HG02588 (cell line): ENCODE data around the gene PSME3IP1.
"Not testable (repeated sequence)": the region's sequence is repeated elsewhere in the genome, so short reads cannot be mapped to it uniquely, and the experiment has no call there.

Experiments used
- ATAC-seq: cut with Tn5 transposase; IDR thresholded peaks from one replicate; pipeline ENCODE4 v1.9.1; 2021; ENCODE audit warnings: mild to moderate bottlenecking, moderate library complexity; ENCODE audit not compliant: unreplicated experiment

Gene PSME3IP1

DNA sequence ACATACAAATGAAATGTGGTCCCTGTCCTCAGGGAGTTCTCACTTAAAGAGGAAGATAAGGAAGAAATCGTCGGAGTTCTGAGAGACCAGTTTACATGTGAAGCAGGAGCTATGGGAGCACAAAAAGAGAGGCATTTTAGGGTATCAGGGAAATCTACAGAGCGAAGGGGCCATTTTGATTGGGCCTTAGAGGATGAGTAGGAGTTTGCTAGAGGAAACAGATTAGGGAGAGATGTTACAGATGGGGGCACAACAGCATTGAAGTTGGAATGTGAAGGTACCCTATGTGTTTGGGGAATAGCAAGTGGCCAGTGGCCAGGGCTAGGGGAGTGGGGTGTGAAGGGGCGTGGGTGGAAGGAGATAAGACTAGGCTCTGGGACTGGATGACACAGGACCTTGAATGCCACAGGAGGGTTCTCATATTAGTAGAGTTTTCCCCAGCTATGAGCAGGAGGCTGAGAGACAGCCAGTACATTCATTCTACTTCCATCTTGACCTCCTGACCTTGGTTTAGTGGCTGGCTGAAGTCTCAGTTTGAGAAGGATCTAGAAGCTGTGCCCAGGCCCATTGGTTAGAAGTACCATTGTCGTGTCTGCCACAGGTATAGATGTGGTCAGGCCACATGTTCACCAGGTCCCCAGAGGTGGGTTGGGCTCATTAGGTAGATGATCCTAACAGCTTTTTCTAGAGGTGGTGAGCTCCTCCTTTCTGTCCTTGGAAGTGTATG is 58.6 kb downstream of the PSME3IP1 start:
- no peak for ATAC-seq

DNA sequence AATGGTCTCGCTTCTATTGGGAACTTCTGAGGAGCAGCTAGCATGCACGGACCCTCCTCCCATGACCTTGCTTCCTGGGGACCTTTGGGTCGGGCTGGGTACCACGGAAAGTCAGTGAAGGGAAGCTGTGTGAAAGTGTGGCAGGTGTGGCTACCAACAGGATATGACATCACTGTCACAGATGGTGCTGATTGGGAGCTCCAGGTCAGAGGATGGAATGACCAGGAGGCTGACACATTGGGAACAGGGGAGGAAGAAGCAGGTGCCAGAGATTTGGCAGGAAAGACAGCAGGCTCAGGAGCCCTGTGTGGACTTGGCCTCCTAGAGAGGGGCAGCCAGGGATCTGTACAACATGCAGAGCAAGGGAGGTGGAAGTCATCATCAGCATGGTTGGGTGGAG is 59.4 kb downstream of the PSME3IP1 start:
- ATAC-seq: no peak

GRCh38 chr16:57125969-57126368 is 59.9 kb downstream of the PSME3IP1 start:
- ATAC-seq: no peak

GRCh38 chr16:57125376-57125775 is 60.5 kb downstream of the PSME3IP1 start:
- no peak for ATAC-seq

GRCh38 chr16:57123974-57124674 is 61.7 kb downstream of the PSME3IP1 start:
- no peak for ATAC-seq

DNA sequence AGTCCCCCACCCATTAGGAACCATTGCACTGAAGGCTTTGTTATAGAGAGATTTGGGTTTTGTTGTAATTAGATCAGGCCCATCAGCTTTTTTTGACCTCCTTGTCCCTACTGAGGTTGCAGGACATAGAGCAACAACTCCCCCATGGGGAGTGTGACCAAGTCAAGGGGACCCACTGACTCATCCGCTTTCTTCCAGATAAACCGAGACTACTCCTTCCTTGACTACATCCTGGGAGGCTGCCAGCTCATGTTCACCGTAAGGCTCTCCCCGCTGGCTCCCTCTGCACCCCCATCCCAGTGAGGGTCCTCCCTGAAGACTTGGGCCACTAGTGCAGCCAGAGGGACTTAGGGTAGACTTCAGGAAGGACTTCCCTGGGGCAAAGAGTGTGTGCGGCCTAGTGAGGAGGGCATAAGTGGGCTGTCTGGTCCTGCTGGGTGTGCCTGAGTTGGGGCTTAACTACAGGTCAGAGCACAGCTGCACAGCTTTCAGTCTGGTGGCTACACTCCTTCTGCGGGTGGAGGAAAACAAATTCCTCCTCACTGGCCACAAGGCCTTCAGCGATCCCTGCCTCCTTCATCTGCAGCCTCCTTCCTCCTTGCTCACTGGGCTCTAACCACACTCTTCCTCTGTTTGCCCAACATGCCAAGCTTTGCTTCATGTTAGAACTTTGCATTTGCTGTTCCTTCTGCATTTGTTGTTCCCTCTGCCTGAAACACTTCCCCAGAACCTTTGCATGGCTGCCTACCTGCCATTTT is 62.4 kb downstream of the PSME3IP1 start:
- ATAC-seq: no peak

GRCh38 chr16:57118461-57119084 is 67.3 kb downstream of the PSME3IP1 start:
- no peak for ATAC-seq

- ATAC-seq: no peak
These were observed 70.2 kb downstream of the PSME3IP1 start for GRCh38 chr16:57115514-57116182.

DNA sequence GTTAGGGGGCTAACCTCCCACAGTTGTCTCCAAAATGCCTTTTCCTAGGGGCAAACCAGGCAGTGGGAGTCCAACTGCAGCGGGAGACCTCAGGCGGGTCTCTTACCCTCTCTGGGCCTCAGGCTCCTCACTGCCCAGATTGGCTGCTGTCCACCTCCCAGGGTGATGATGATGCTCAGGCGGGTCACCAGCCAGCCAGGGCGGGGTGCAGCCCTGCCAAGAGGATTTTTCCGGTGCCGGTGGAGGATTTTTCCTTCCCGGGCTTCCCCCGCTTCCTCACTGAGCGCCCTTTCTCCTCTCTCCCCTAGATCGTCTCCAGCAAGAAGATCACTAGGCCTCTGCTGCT is 70.7 kb downstream of the PSME3IP1 start:
- no peak for ATAC-seq

DNA sequence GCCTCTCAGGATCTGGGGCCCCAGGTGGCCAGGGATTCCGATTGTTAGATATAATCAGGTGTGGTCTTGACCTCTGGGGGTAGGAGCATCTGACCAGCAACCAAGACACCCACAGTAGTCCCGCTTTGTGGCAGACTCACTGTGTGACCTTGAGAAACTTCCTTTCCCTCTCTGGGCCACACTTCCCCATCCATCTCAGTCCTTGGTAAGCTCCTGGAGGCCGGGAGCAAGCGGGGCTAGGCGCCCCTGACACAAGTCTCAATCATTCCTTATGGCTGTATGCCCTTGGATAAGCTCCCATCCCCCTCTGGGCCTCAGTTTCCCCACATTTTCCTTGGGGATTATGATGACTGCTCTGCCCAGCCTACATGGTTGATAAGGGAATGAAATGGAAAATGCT is 72.2 kb downstream of the PSME3IP1 start:
- ATAC-seq: no peak

DNA sequence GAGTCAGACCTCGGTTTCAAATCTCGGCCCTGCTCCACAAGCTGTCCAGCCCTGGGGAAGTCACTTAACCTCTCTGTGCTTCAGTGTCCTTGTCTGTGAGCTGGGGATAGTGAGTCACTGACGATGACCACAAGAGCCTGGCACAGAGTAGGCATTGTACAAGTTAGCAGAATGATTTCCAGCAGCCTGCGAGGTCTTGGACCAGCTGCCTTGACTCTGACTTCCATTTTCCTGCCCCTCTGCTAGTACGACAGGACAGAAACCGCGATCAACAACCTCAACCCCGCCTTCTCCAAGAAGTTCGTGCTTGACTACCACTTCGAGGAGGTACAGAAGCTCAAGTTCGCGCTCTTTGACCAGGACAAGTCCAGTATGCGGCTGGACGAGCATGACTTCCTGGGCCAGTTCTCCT is 72.8 kb downstream of the PSME3IP1 start:
- no peak for ATAC-seq

- ATAC-seq: no peak
These were observed 73.3 kb downstream of the PSME3IP1 start for GRCh38 chr16:57112403-57113041.

DNA sequence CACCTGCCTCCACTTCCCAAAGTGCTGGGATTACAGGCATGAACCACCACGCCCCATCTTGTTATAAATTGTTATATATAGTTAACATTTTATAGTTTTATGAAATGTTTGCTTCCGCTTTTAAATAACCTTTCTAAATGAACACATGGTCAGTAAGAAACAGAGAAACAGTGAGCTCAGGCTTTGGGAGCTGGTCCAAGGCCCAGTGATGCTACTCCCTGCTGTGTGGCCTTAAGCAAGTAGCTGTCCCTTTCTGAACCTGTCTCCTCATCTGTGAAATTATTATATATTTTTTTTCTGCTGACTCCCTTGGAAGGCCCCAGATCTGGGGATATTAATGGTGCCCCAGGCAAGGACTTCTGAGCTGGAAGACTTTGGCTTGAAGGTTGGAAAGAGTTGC is 74.4 kb downstream of the PSME3IP1 start:
- no peak for ATAC-seq

- ATAC-seq: no peak
These were observed 74.9 kb downstream of the PSME3IP1 start for GRCh38 chr16:57110937-57111336.

DNA sequence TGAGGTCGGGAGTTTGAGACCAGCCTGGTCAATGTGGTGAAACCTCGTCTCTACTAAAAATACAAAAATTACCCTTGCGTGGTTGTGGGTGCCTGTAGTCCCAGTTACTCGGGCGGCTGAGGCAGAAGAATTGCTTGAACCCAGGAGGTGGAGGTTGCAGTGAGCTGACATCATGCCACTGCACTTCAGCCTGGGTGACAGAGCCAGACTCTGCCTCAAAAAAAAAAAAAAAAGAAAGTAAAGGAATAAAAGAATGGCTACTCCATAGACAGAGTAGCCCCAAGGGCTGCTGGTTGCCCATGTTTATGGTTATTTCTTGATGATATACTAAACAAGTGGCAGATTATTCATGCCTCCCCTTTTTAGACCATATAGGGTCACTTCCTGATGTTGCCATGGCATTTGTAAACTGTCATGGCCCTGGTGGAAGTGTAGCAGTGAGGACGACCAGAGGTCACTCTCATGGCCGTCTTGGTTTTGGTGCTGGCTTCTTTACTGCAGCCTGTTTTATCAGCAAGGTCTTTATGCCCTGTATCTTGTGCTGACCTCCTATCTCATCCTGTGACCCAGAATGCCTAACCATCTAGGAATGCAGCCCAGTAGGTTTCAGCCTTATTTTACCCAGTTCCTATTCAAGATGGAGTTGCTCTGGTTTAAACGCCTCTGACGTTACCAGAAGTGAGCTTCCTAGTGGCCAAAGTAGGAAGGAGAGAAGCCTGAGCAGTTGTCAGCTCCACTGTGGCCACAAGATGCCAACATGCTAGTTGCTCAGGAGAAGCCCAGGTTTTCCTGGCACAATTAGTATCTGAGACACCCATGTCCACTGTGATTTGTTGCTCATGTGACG is 76.4 kb downstream of the PSME3IP1 start:
- ATAC-seq: not testable (repeated sequence)

- ATAC-seq: no peak
These were observed 77.4 kb downstream of the PSME3IP1 start for GRCh38 chr16:57108432-57108831.

DNA sequence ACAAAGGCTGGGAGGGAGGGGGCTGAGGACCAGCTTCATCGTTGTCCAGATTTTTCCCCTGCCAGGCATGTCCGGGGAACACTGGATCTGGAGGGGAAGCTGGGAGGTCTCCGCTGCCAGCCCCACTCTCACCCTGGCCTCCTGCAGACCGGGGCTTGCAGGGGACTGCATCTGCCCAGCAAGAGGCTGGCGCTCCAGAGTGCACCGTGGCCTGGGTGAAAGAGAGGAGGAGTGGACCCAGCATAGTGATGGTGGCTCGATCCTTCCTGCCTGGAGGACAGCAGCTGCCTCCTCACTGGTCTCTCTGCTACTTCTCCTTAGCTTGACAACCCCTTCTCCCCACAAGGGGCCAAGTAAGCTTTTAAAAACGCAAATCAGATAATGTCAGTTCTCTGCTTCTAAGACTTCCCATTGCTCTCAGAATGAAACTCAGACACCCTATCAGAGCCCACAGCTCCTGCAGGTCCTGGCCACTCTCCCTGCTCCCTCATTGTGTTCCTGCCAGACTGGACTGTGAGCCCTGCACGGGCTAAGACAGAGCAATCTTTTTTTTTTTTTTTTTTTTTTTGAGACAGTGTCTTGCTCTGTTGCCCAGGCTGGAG is 78.4 kb downstream of the PSME3IP1 start:
- no peak for ATAC-seq

DNA sequence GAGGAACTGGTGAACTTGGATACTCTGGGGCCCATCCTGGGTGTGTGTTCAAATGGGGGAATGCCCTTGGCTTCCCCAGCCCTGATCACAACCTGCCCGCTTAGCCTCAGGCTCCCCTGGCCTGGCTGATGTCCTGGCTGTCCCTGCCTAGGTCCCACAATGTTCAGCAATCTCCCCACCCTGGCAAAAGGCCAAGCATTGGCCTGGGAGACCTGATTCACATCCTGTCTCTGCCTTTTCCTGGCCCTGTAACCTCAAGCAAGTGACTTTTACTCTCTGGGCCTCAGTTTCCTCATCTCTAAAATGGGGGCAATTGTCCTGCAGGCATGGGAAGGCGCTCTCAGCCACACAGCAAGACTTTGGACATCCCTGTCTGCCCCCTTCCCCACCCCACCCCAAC is 79.1 kb downstream of the PSME3IP1 start:
- no peak for ATAC-seq

GRCh38 chr16:57105184-57105583 is 80.7 kb downstream of the PSME3IP1 start:
- ATAC-seq: no peak
